Spleen (tissue), 11 donors: Measurements from ENCODE around the gene SPIRE1. TPM values are rescaled to one million over a fixed set of nuclear protein-coding genes. Genes with fewer than 3 reads are reported as not detected.
"Not testable (repeated sequence)": the region's sequence is repeated elsewhere in the genome, so short reads cannot be mapped to it uniquely, and the experiment has no call there.

Experiments
- DNase-seq: peaks from one replicate; pipeline ENCODE4 v3.0.0-alpha.2; 2020
- H3K27ac ChIP-seq, 8 donors: fragments of 200-600 bp; sonication (generic) in 7 of 8; 1 replicate in 4 of 8; 2 replicates in 4 of 8; pipeline versions ENCODE4 v1.5.0 to v1.8.0; 2016 to 2021; ENCODE audit warnings: inconsistent platforms in 4 of 8, mild to moderate bottlenecking in 4 of 8, moderate library complexity in 1 of 8
- H3K27me3 ChIP-seq, 7 donors: fragments of 200-600 bp; sonication (generic) in 6 of 7; replicated peaks in 1 of 7; 1 replicate in 4 of 7; 2 replicates in 3 of 7; pipeline versions ENCODE4 v1.5.0 to v1.8.0; 2016 to 2021; ENCODE audit warnings: inconsistent platforms in 3 of 7, mild to moderate bottlenecking in 1 of 7
- H3K36me3 ChIP-seq, 6 donors: fragments of 200-600 bp; sonication (generic) in 5 of 6; 1 replicate in 4 of 6; 2 replicates in 2 of 6; pipeline versions ENCODE4 v1.5.0 to v1.8.0; 2016 to 2021; ENCODE audit warnings: inconsistent platforms in 2 of 6
- H3K4me1 ChIP-seq, 6 donors: fragments of 200-600 bp; sonication (generic) in 5 of 6; 1 replicate in 3 of 6; 2 replicates in 3 of 6; pipeline versions ENCODE4 v1.5.0 to v1.8.0; 2016 to 2021; ENCODE audit warnings: inconsistent platforms in 3 of 6
- H3K4me3 ChIP-seq, 8 donors: fragments of 200-600 bp; sonication (generic) in 7 of 8; 1 replicate in 4 of 8; 2 replicates in 4 of 8; pipeline versions ENCODE4 v1.5.0 to v1.8.0; 2016 to 2021; ENCODE audit warnings: inconsistent platforms in 4 of 8, mild to moderate bottlenecking in 4 of 8, moderate library complexity in 2 of 8
- H3K9me3 ChIP-seq, 8 donors: fragments of 200-600 bp; sonication (generic) in 7 of 8; 1 replicate in 4 of 8; 2 replicates in 4 of 8; pipeline versions ENCODE4 v1.5.0 to v1.8.0; 2016 to 2021; ENCODE audit warnings: inconsistent platforms in 4 of 8
- POLR2A ChIP-seq, 3 donors: fragments of 450-650 bp; IDR thresholded peaks; one replicate each; pipeline ENCODE4 v1.5.1; 2017; ENCODE audit warnings: antibody characterized with exemption in 3 of 3, mild to moderate bottlenecking in 1 of 3
- POLR2AphosphoS5 ChIP-seq, 3 donors: sonication (generic); formaldehyde crosslinking; IDR thresholded peaks; one replicate each; pipeline ENCODE4 v1.5.1; 2017; ENCODE audit warnings: antibody characterized with exemption in 3 of 3
- WGBS, 5 donors: extraction: QIAGEN DNeasy Blood & Tissue Kit in 3 of 5; methylation state at CpG; one replicate each; pipeline versions ENCODE4 v1.1.5 to v1.1.7; 2013 to 2018; 5-methylcytosine and 5-hydroxymethylcytosine counted together
- intact Hi-C: fragments of 100-400 bp; cut with DNase I; formaldehyde crosslinking; loops from one replicate; pipeline ENCODE4 v1.15.0; 2023; ENCODE audit warnings: low total_unique reads
- polyA plus RNA-seq, 3 donors: library from polyadenylated mRNA; stranded (reverse); fragments of 200-250 nt; gene quantifications; one replicate each; pipeline ENCODE4 v1.2.1, GENCODE V29; 2013
- total RNA-seq, 7 donors: library from RNA; depleted of rRNA in 3 of 7; stranded (reverse); fragments of >200 nt in 3 of 7; fragmentation: NEBNext Ultra II Directional in 4 of 7; extraction: Animal tissue kit (Norgen Biotek cat#: 25700) in 4 of 7; gene quantifications; one replicate each; pipeline versions ENCODE4 v1.1.0 to v1.2.1, GENCODE V29; 2016 to 2021
- TF ChIP-seq, protein P1 (sequence below), 11 experiments: fragments of 200-600 bp in 7 of 11; fragments of 450-650 bp in 4 of 11; sonication (generic) in 4 of 11; IDR thresholded peaks in 8 of 11; conservative IDR thresholded peaks in 3 of 11; 1 replicate in 7 of 11; 2 replicates in 4 of 11; pipeline versions ENCODE4 v1.4.0 to v1.8.0; 2016 to 2021; ENCODE audit warnings: antibody characterized with exemption in 11 of 11, inconsistent platforms in 4 of 11, mild to moderate bottlenecking in 1 of 11
- donor health status: healthy with polysubstance abuse.
- donor health status: DM: no; HTN: no; CAD: no; lungs with moderate emphysema.
- donor health status: DM: no; HTN: no; CAD: no.
- donor health status: Bipolar disorder and iron deficiency.
- donor health status: healthy.
- donor health status: DM: no; HTN: no; CAD: no.
- donor health status: DM: yes; HTN: yes; CAD: no.

Gene SPIRE1
- total and polyA plus RNA-seq, 10 donors, result 1.4 to 19.4 (median 11.1) TPM

DNA sequence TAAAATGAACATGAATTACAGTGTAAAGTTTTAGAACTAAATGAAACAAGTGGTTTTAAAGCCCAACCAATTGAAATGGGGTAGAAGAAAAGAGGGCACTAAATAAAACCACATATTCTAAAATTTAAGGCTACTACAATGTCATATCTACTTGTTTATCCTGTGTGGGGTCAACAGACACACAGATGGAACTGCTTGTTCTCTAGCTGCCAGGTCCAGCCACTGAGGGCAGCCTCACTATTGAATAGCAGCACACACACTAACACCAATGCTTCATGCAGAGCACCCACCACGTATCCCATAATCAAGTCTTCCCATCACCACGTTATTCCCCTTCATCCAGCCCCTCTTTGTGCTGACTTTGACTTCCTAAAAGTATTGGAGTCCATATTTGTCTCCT lies 88.1 kb downstream of the SPIRE1 start:
- Histone ChIP-seq H3K27me3 (no peaks in the 10 kb centered on the region), H3K27ac (no peak overlapping the region), H3K4me1 (no peaks in the 10 kb centered on the region), H3K36me3 (no peaks in the 10 kb centered on the region), H3K9me3 (peaks cover 0 to 6% (median 0%) of the 10 kb centered on the region in 8 donors), H3K4me3 (no peak overlapping the region)
- no peak for DNase-seq
- 56 to 78% (median 69%) methylated on average over 2 of the region's 2 CpGs for WGBS, 5 donors
- intact Hi-C loops, result no loop called here
- TF ChIP-seq, protein P1, sequence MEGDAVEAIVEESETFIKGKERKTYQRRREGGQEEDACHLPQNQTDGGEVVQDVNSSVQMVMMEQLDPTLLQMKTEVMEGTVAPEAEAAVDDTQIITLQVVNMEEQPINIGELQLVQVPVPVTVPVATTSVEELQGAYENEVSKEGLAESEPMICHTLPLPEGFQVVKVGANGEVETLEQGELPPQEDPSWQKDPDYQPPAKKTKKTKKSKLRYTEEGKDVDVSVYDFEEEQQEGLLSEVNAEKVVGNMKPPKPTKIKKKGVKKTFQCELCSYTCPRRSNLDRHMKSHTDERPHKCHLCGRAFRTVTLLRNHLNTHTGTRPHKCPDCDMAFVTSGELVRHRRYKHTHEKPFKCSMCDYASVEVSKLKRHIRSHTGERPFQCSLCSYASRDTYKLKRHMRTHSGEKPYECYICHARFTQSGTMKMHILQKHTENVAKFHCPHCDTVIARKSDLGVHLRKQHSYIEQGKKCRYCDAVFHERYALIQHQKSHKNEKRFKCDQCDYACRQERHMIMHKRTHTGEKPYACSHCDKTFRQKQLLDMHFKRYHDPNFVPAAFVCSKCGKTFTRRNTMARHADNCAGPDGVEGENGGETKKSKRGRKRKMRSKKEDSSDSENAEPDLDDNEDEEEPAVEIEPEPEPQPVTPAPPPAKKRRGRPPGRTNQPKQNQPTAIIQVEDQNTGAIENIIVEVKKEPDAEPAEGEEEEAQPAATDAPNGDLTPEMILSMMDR (IDR thresholded peaks at IDR 0.05 in 8 of 11, conservative IDR thresholded peaks at IDR 0.05 in 3 of 11), result no peak
- TF ChIP-seq POLR2A (IDR thresholded peaks at IDR 0.05) (no peak), POLR2AphosphoS5 (IDR thresholded peaks at IDR 0.05) (no peak)

DNA sequence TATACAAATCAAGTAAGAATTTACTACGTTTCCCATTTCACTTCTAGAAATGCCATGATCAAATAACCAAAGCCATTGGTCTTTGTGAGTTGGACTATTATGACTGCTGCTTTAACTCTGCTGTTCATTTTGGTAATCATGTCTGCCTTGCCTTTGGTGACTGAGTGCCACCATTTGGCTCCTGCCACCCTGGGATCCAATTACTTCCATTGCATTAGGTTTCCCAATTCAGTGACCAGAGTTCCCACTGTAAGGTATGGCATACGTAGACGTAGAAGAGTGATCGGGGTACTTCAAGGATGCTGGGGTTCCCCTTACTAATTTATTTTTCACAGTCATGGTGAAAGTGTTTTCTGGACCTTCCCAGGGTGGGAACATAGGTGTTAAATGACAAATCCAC lies 90.1 kb downstream of the SPIRE1 start:
- H3K4me1 ChIP-seq, result no peaks in the 10 kb centered on the region
- 76 to 96% (median 92%) methylated on average over 4 of the region's 4 CpGs for WGBS, 5 donors
- H3K4me3 ChIP-seq, result no peak overlapping the region
- no peak for DNase-seq
- no peaks in the 10 kb centered on the region for H3K27me3 ChIP-seq
- H3K36me3 ChIP-seq, result no peaks in the 10 kb centered on the region
- TF ChIP-seq POLR2AphosphoS5 (IDR thresholded peaks at IDR 0.05) (no peak), POLR2A (IDR thresholded peaks at IDR 0.05) (no peak)
- TF ChIP-seq, protein P1 (IDR thresholded peaks at IDR 0.05 in 8 of 11, conservative IDR thresholded peaks at IDR 0.05 in 3 of 11), result no peak
- H3K9me3 ChIP-seq, result peaks cover 0 to 6% (median 0%) of the 10 kb centered on the region in 8 donors
- intact Hi-C loops, result no loop called here
- H3K27ac ChIP-seq, result no peak overlapping the region

DNA sequence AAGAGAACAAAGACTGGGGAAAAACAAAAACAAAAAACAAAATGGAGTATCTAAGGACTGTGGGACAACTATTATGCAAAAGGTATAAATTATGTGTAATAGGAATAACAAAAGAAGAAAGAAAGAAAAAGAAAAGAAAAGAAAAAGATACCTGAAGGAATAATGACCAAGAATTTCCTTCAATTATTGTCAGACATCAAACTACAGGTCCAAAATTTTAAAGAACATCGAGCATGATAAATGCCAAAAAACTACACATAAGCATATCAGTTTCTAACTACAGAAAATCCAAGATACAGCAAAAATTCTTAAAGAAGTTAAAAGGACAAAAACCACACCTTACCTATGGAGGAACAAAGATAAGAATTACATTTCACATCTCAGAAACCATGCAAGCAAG lies 93.0 kb downstream of the SPIRE1 start:
- Histone ChIP-seq H3K27ac (no peak overlapping the region), H3K9me3 (peaks cover 0 to 8% (median 0%) of the 10 kb centered on the region in 8 donors), H3K36me3 (no peaks in the 10 kb centered on the region), H3K4me3 (no peak overlapping the region), H3K27me3 (no peaks in the 10 kb centered on the region), H3K4me1 (no peaks in the 10 kb centered on the region)
- DNase-seq, result no peak
- TF ChIP-seq, protein P1 (IDR thresholded peaks at IDR 0.05 in 8 of 11, conservative IDR thresholded peaks at IDR 0.05 in 3 of 11), result no peak
- no peak for TF ChIP-seq POLR2AphosphoS5 (IDR thresholded peaks at IDR 0.05)
- TF ChIP-seq POLR2A (IDR thresholded peaks at IDR 0.05), result no peak
- intact Hi-C loops, result no loop called here
- WGBS, 5 donors, result 82 to 94% (median 92%) methylated on average over 1 of the region's 1 CpG

DNA sequence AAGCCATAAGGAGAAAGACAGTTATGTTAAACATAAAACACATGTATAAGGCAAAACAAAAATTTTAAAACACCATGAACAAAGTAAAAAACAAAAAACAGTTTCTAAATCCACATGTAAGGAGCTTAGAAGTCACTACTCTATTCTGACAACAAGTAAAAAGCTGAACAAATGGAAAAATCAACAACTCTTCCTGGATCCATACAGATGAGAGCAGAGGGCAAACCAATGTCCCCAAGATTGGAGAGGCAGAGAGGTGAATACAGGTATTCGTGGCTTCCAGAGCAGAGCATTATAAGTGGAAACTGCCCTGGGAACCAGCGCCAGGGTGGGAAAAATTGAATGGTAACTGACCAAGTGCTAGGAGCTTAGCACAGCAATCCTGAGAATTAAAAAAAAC lies 93.5 kb downstream of the SPIRE1 start:
- no peaks in the 10 kb centered on the region for H3K4me1 ChIP-seq
- no peak for DNase-seq
- no peak overlapping the region for H3K27ac ChIP-seq
- no peak overlapping the region for H3K4me3 ChIP-seq
- peaks cover 0 to 13% (median under 1%) of the 10 kb centered on the region in 8 donors for H3K9me3 ChIP-seq
- H3K36me3 ChIP-seq, result no peaks in the 10 kb centered on the region
- no peaks in the 10 kb centered on the region for H3K27me3 ChIP-seq
- intact Hi-C loops, result no loop called here
- 96 to 100% (median 97%) methylated on average over 2 of the region's 2 CpGs for WGBS, 5 donors
- TF ChIP-seq POLR2AphosphoS5 (IDR thresholded peaks at IDR 0.05), result no peak
- TF ChIP-seq, protein P1 (IDR thresholded peaks at IDR 0.05 in 8 of 11, conservative IDR thresholded peaks at IDR 0.05 in 3 of 11), result no peak
- TF ChIP-seq POLR2A (IDR thresholded peaks at IDR 0.05), result no peak

DNA sequence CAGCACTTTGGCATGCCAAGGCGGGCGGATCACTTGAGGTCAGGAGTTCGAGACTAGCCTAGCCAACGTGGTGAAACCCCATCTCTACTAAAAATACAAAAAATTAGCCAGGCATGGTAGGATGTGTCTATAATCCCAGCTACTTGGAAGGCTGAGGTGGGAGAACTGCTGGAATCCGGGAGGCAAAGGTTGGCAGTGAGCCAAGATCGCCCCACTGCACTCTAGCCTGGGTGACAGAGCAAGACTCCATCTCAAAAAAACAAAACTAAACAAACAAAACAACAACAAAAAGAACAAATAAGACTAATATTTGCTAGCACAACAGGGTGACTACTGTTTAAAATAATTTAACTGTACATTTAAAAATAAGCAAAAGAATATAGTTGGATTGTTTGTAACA lies 97.3 kb downstream of the SPIRE1 start:
- H3K36me3 ChIP-seq, H3K4me1 ChIP-seq, intact Hi-C loops, H3K27ac ChIP-seq, H3K27me3 ChIP-seq, H3K4me3 ChIP-seq, DNase-seq: not testable (repeated sequence)
- peaks cover 0 to 45% (median 17%) of the 10 kb centered on the region in 8 donors for H3K9me3 ChIP-seq
- WGBS, 5 donors, result 82 to 97% (median 85%) methylated on average over 6 of the region's 6 CpGs
